Esophagus squamous epithelium (tissue), 4 donors: ENCODE results near the gene SREBF1.

ENCODE experiments used
- POLR2A ChIP-seq, 4 donors: fragments of 450-650 bp; IDR thresholded peaks; one replicate each; pipeline ENCODE4 v1.6.1; 2017; ENCODE audit warnings: antibody characterized with exemption in 4 of 4, mild to moderate bottlenecking in 4 of 4, moderate library complexity in 3 of 4
- TF ChIP-seq, protein P1 (sequence below), 6 experiments: fragments of 450-650 bp in 4 of 6; fragments of 200-600 bp in 2 of 6; sonication (generic) in 2 of 6; IDR thresholded peaks; one replicate each; pipeline ENCODE4 v1.5.1; 2016 to 2019; ENCODE audit warnings: antibody characterized with exemption in 6 of 6, mild to moderate bottlenecking in 4 of 6, moderate library complexity in 4 of 6

DNA sequence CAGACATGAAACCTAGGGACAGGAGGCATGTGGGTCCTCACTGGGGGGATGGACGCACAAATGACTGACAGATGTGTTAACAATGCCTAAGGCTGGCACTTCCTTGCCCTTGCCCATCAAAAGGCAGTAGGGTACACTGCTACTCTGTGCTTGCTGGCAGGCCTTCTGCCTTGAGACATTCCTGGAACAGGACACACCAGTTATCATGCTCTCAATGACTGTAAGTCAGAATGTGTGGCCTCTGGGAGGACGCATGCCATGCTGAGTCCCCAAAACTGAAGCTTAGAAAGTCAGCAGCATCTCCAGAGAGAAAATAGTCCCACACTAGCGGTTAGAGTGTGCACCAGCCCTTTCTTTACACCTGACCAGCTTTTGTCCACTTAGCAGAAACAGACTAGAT, 16.1 kb upstream of the SREBF1 start:
- no peak for TF ChIP-seq POLR2A (IDR thresholded peaks at IDR 0.05)
- TF ChIP-seq, protein P1, sequence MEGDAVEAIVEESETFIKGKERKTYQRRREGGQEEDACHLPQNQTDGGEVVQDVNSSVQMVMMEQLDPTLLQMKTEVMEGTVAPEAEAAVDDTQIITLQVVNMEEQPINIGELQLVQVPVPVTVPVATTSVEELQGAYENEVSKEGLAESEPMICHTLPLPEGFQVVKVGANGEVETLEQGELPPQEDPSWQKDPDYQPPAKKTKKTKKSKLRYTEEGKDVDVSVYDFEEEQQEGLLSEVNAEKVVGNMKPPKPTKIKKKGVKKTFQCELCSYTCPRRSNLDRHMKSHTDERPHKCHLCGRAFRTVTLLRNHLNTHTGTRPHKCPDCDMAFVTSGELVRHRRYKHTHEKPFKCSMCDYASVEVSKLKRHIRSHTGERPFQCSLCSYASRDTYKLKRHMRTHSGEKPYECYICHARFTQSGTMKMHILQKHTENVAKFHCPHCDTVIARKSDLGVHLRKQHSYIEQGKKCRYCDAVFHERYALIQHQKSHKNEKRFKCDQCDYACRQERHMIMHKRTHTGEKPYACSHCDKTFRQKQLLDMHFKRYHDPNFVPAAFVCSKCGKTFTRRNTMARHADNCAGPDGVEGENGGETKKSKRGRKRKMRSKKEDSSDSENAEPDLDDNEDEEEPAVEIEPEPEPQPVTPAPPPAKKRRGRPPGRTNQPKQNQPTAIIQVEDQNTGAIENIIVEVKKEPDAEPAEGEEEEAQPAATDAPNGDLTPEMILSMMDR (IDR thresholded peaks at IDR 0.05): no peak
